ENCODE measurements around the gene PAQR3.

GRCh38 chr4:78889955-78890354 lies 49.3 kb downstream of the PAQR3 start:
- TF ChIP-seq CTCF (IDR thresholded peaks at IDR 0.05): no peak
- TF ChIP-seq POLR2A (IDR thresholded peaks at IDR 0.05): no peak
- TF ChIP-seq POLR2AphosphoS5 (IDR thresholded peaks at IDR 0.05): no peak

Measured in breast epithelium (tissue), 3 donors.